Skeletal muscle cell (primary cell): ENCODE results near the gene C16orf46.

Experiments used
- DNase-seq: peaks from one replicate; pipeline ENCODE4 v3.0.0-alpha.2; 2010; ENCODE audit warnings: low read depth
- H3K4me3 ChIP-seq: 2 replicates; pipeline ENCODE4 v1.5.1; 2011; ENCODE audit warnings: low read depth, mild to moderate bottlenecking, control low read depth, low read length, moderate library complexity

The C16orf46 gene

GRCh38 chr16:81035398-81035974 lies 41.6 kb downstream of the C16orf46 start, which contains the start of gene ATMIN:
Gene ATMIN (plus strand): TSS chr16:81035842. CDS start chr16:81035871, 29 bp downstream.
- H3K4me3 ChIP-seq = peak within 1 kb of the TSS; percentile 76
- DNase-seq = peak; percentile 36

GRCh38 chr16:81029930-81030604 lies 47.0 kb downstream of the C16orf46 start:
- no peak for DNase-seq
- H3K4me3 ChIP-seq = no peak overlapping the region

- DNase-seq = no peak
- no peak overlapping the region for H3K4me3 ChIP-seq
These were observed 50.6 kb downstream of the C16orf46 start for GRCh38 chr16:81026429-81026828.

GRCh38 chr16:81018496-81018895 lies 58.5 kb downstream of the C16orf46 start:
- no peak for DNase-seq
- H3K4me3 ChIP-seq = no peak overlapping the region

- no peak for DNase-seq
- no peak overlapping the region for H3K4me3 ChIP-seq
These were observed 62.4 kb downstream of the C16orf46 start for GRCh38 chr16:81014672-81015071.

- no peak for DNase-seq
- H3K4me3 ChIP-seq = no peak overlapping the region
These were observed 64.1 kb downstream of the C16orf46 start for GRCh38 chr16:81012974-81013373.
